K562 (cell line): Measurements from ENCODE around the gene CABP2. TPM values are rescaled to one million over a fixed set of nuclear protein-coding genes. Genes with fewer than 3 reads are reported as not detected.

Experiments
- MGA ChIP-seq: fragments of 450-650 bp; IDR thresholded peaks from 2 replicates; pipeline ENCODE4 v1.6.1; 2016; ENCODE audit warnings: mild to moderate bottlenecking, moderate library complexity
- PHF8 ChIP-seq: fragments of 200-600 bp; sonication (generic); IDR thresholded peaks from 2 replicates; pipeline ENCODE4 v1.6.1; 2012; ENCODE audit warnings: mixed run types, mild to moderate bottlenecking, inconsistent platforms, low read length, moderate library complexity, borderline replicate concordance
- ZNF609 ChIP-seq: sonication (generic); formaldehyde crosslinking; IDR thresholded peaks from 2 replicates; pipeline ENCODE4 v1.8.1; 2023; ENCODE audit warnings: missing genetic modification reagents, mild to moderate bottlenecking, borderline replicate concordance
- polyA plus RNA-seq, 8 experiments: library from polyadenylated mRNA; depleted of rRNA in 4 of 8; stranded (reverse) in 5 of 8; unstranded in 3 of 8; fragments of >200 nt; fragmentation: Nextera tagmentation in 2 of 8; fragmentation: Illumina TruSeq in 1 of 8; extraction: Ambion mirVana in 2 of 8; extraction: Trizol in 1 of 8; gene quantifications; 2 replicates each; pipeline versions ENCODE4 v1.2.1 to v1.2.3, GENCODE V29; 2011 to 2014; ENCODE audit warnings: inconsistent platforms in 1 of 8, missing spikeins in 1 of 8
- total RNA-seq, 7 experiments: library from RNA; depleted of rRNA in 6 of 7; stranded (reverse); fragments of >200 nt in 6 of 7; fragmentation: Illumina TruSeq in 2 of 7; extraction: Trizol in 2 of 7; gene quantifications; 2 replicates each; pipeline versions ENCODE4 v1.2.1 to v1.2.3, GENCODE V29; 2011 to 2021; ENCODE audit warnings: low replicate concordance in 1 of 7
- TF ChIP-seq, protein P1 (sequence below): sonication (generic); formaldehyde crosslinking; IDR thresholded peaks from 2 replicates; pipeline ENCODE4 v1.8.0; 2022; ENCODE audit warnings: mild to moderate bottlenecking, missing genetic modification reagents

CABP2 gene
- total and polyA plus RNA-seq, 9 of the 15 experiments (the other 6 are each of a cell fraction or from before 2014, with no cell fraction given), result not detected

- no peak for TF ChIP-seq ZNF609 (CRISPR knock-in tag)
- no peak for TF ChIP-seq MGA
- TF ChIP-seq, protein P1, sequence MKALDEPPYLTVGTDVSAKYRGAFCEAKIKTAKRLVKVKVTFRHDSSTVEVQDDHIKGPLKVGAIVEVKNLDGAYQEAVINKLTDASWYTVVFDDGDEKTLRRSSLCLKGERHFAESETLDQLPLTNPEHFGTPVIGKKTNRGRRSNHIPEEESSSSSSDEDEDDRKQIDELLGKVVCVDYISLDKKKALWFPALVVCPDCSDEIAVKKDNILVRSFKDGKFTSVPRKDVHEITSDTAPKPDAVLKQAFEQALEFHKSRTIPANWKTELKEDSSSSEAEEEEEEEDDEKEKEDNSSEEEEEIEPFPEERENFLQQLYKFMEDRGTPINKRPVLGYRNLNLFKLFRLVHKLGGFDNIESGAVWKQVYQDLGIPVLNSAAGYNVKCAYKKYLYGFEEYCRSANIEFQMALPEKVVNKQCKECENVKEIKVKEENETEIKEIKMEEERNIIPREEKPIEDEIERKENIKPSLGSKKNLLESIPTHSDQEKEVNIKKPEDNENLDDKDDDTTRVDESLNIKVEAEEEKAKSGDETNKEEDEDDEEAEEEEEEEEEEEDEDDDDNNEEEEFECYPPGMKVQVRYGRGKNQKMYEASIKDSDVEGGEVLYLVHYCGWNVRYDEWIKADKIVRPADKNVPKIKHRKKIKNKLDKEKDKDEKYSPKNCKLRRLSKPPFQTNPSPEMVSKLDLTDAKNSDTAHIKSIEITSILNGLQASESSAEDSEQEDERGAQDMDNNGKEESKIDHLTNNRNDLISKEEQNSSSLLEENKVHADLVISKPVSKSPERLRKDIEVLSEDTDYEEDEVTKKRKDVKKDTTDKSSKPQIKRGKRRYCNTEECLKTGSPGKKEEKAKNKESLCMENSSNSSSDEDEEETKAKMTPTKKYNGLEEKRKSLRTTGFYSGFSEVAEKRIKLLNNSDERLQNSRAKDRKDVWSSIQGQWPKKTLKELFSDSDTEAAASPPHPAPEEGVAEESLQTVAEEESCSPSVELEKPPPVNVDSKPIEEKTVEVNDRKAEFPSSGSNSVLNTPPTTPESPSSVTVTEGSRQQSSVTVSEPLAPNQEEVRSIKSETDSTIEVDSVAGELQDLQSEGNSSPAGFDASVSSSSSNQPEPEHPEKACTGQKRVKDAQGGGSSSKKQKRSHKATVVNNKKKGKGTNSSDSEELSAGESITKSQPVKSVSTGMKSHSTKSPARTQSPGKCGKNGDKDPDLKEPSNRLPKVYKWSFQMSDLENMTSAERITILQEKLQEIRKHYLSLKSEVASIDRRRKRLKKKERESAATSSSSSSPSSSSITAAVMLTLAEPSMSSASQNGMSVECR (CRISPR knock-in tag), result peak; percentile 60
- TF ChIP-seq PHF8, result peak; percentile 80; the same call in 1 of the 2 replicates
These were observed 14.6 kb downstream of the CABP2 start (continued) for GRCh38 chr11:67508486-67509121.
